Upper lobe of left lung (tissue), 6 donors: ENCODE results near the gene TNFRSF25. TPM values are rescaled to one million over a fixed set of nuclear protein-coding genes. Genes with fewer than 3 reads are reported as not detected.

Experiments
- ATAC-seq, 2 donors: fragments of 200-7000 bp; cut with Tn5 transposase; one replicate each; pipeline ENCODE4 v1.9.1; 2022; ENCODE audit warnings: mild to moderate bottlenecking in 2 of 2, moderate library complexity in 2 of 2; ENCODE audit not compliant: low FRiP score in 2 of 2
- DNase-seq, 2 donors: peaks; one replicate each; pipeline ENCODE4 v3.0.0-alpha.2; 2019 to 2020
- H3K27ac ChIP-seq, 4 donors: fragments of 200-600 bp; sonication (generic); one replicate each; pipeline ENCODE4 v1.5.1; 2016 to 2019
- H3K27me3 ChIP-seq, 4 donors: fragments of 200-600 bp; sonication (generic); one replicate each; pipeline ENCODE4 v1.5.1; 2017 to 2019
- H3K36me3 ChIP-seq, 4 donors: fragments of 200-600 bp; sonication (generic); one replicate each; pipeline ENCODE4 v1.5.1; 2016 to 2019
- H3K4me1 ChIP-seq, 4 donors: fragments of 200-600 bp; sonication (generic); one replicate each; pipeline ENCODE4 v1.5.1; 2018 to 2019
- H3K4me3 ChIP-seq, 4 donors: fragments of 200-600 bp; sonication (generic); one replicate each; pipeline ENCODE4 v1.5.1; 2017 to 2019; ENCODE audit warnings: mild to moderate bottlenecking in 2 of 4, moderate library complexity in 1 of 4
- H3K9me3 ChIP-seq, 4 donors: fragments of 200-600 bp; sonication (generic); one replicate each; pipeline ENCODE4 v1.5.1; 2018 to 2019
- CTCF ChIP-seq, 6 experiments: fragments of 450-650 bp in 4 of 6; fragments of 200-600 bp in 2 of 6; sonication (generic) in 2 of 6; IDR thresholded peaks; one replicate each; pipeline ENCODE4 v1.5.1; 2016 to 2019; ENCODE audit warnings: antibody characterized with exemption in 6 of 6
- EP300 ChIP-seq, 4 donors: sonication (generic); formaldehyde crosslinking; IDR thresholded peaks; one replicate each; pipeline ENCODE4 v1.5.1; 2017; ENCODE audit warnings: antibody characterized with exemption in 4 of 4, control low read depth in 2 of 4
- POLR2A ChIP-seq, 4 donors: fragments of 450-650 bp; IDR thresholded peaks; one replicate each; pipeline ENCODE4 v1.5.1; 2016 to 2017; ENCODE audit warnings: antibody characterized with exemption in 4 of 4, mild to moderate bottlenecking in 2 of 4
- POLR2AphosphoS5 ChIP-seq, 2 donors: sonication (generic); formaldehyde crosslinking; IDR thresholded peaks; one replicate each; pipeline ENCODE4 v1.5.1; 2017; ENCODE audit warnings: antibody characterized with exemption in 2 of 2
- WGBS, 2 donors: methylation state at CpG; one replicate each; pipeline ENCODE4 v1.1.5; 2017 to 2018; 5-methylcytosine and 5-hydroxymethylcytosine counted together
- total RNA-seq, 6 donors: library from RNA; depleted of rRNA in 4 of 6; stranded (reverse); fragments of >200 nt in 4 of 6; gene quantifications; one replicate each; pipeline versions ENCODE4 v1.1.0 to v1.2.1, GENCODE V29; 2016 to 2021
- donor health status: DM: no; HTN: no; CAD: no; lungs with moderate emphysema.
- donor health status: DM: no; HTN: yes; CAD: no; lungs with severe emphysema.

TNFRSF25 gene
- total RNA-seq, 6 donors from 2014 or later, result 4.6 to 51.3 (median 14.0) TPM

GRCh38 chr1:6477039-6477820 is 11.3 kb upstream of the TNFRSF25 start:
- Histone ChIP-seq H3K9me3 (no peaks in the 10 kb centered on the region), H3K4me1 (peaks cover 0 to 4% (median 0%) of the 10 kb centered on the region in 4 donors), H3K27me3 (no peaks in the 10 kb centered on the region), H3K4me3 (no peak overlapping the region), H3K27ac (no peak overlapping the region), H3K36me3 (peaks cover 0 to 10% (median 4%) of the 10 kb centered on the region in 4 donors)
- TF ChIP-seq POLR2AphosphoS5 (IDR thresholded peaks at IDR 0.05) (no peak), POLR2A (IDR thresholded peaks at IDR 0.05) (no peak), CTCF (IDR thresholded peaks at IDR 0.05) (no peak), EP300 (IDR thresholded peaks at IDR 0.05) (no peak)
- no peak for ATAC-seq
- DNase-seq, result peak in 1 of 2 donors; percentile 82
- WGBS, 2 donors, result 81 to 87% methylated on average over 20 to 24 of the region's 24 CpGs

- 94 to 96% methylated on average over 5 of the region's 5 CpGs for WGBS, 2 donors
- no peak for TF ChIP-seq POLR2A (IDR thresholded peaks at IDR 0.05)
- no peak for TF ChIP-seq POLR2AphosphoS5 (IDR thresholded peaks at IDR 0.05)
- TF ChIP-seq EP300 (IDR thresholded peaks at IDR 0.05), result no peak
- no peak for TF ChIP-seq CTCF (IDR thresholded peaks at IDR 0.05)
- H3K27me3 ChIP-seq, result no peaks in the 10 kb centered on the region
- no peak for DNase-seq
- peaks cover 0 to 4% (median 0%) of the 10 kb centered on the region in 4 donors for H3K4me1 ChIP-seq
- no peak overlapping the region for H3K27ac ChIP-seq
- no peak for ATAC-seq
- H3K4me3 ChIP-seq, result no peak overlapping the region
- H3K9me3 ChIP-seq, result no peaks in the 10 kb centered on the region
- H3K36me3 ChIP-seq, result peaks cover 0 to 10% (median 5%) of the 10 kb centered on the region in 4 donors
Observed at GRCh38 chr1:6476483-6476882, 10.5 kb upstream of the TNFRSF25 start.

- Histone ChIP-seq H3K27ac (no peak overlapping the region), H3K4me3 (no peak overlapping the region), H3K9me3 (no peaks in the 10 kb centered on the region), H3K4me1 (peaks cover 0 to 4% (median 0%) of the 10 kb centered on the region in 4 donors), H3K27me3 (no peaks in the 10 kb centered on the region), H3K36me3 (peaks cover 0 to 19% (median 5%) of the 10 kb centered on the region in 4 donors)
- TF ChIP-seq POLR2AphosphoS5 (IDR thresholded peaks at IDR 0.05) (no peak), CTCF (IDR thresholded peaks at IDR 0.05) (peak; percentile 87 to 93 (median 88)), EP300 (IDR thresholded peaks at IDR 0.05) (no peak), POLR2A (IDR thresholded peaks at IDR 0.05) (no peak)
- peak; percentile 73 to 88 for DNase-seq
- peak; percentile 76 to 80 for ATAC-seq
- WGBS, 2 donors, result 26 to 87% methylated on average over 5 to 23 of the region's 33 CpGs
Observed at GRCh38 chr1:6475381-6476133, 9.6 kb upstream of the TNFRSF25 start.

- 79 to 86% methylated on average over 5 to 13 of the region's 13 CpGs for WGBS, 2 donors
- TF ChIP-seq POLR2AphosphoS5 (IDR thresholded peaks at IDR 0.05), result no peak
- TF ChIP-seq EP300 (IDR thresholded peaks at IDR 0.05), result no peak
- TF ChIP-seq CTCF (IDR thresholded peaks at IDR 0.05), result no peak
- no peak for TF ChIP-seq POLR2A (IDR thresholded peaks at IDR 0.05)
- no peaks in the 10 kb centered on the region for H3K9me3 ChIP-seq
- peak in 1 of 2 donors; percentile 61 for DNase-seq
- peaks cover 0 to 26% (median 5%) of the 10 kb centered on the region in 4 donors for H3K36me3 ChIP-seq
- H3K27ac ChIP-seq, result no peak overlapping the region
- H3K4me1 ChIP-seq, result peaks cover 0 to 4% (median 0%) of the 10 kb centered on the region in 4 donors
- ATAC-seq, result no peak
- H3K27me3 ChIP-seq, result no peaks in the 10 kb centered on the region
- no peak overlapping the region for H3K4me3 ChIP-seq
Observed at GRCh38 chr1:6474815-6475282, 8.9 kb upstream of the TNFRSF25 start.
